WTC11 (cell line): ENCODE results near the gene SCEL. TPM values are rescaled to one million over a fixed set of nuclear protein-coding genes. Genes with fewer than 3 reads are reported as not detected.

Source experiments
- ATAC-seq: fragments of 200-7000 bp; cut with Tn5 transposase; 2 replicates; pipeline ENCODE4 v1.10.0; 2021; ENCODE audit warnings: mild to moderate bottlenecking, moderate library complexity
- CTCF ChIA-PET: fragments of 300-600 bp; sonication (Branson Sonifier 250); formaldehyde crosslinking; loops from one replicate; lab custom pipeline; 2021; ENCODE audit warnings: antibody characterized with exemption; lab: Charles Lee
- POLR2A ChIA-PET: fragments of 350-600 bp; sonication (Branson Sonifier 250); formaldehyde crosslinking; loops from one replicate; lab custom pipeline; 2021; ENCODE audit warnings: antibody characterized with exemption; lab: Charles Lee
- DNase-seq: peaks from one replicate; pipeline ENCODE4 v3.0.0; 2021; ENCODE audit warnings: low spot score
- H3K27ac Mint-ChIP-seq: 2 replicates; pipeline ENCODE4 v1.8.0; 2021; ENCODE audit warnings: mixed read lengths
- H3K27me3 Mint-ChIP-seq: 2 replicates; pipeline ENCODE4 v1.8.0; 2021; ENCODE audit warnings: low read depth, mild to moderate bottlenecking, moderate library complexity, mixed read lengths
- H3K36me3 Mint-ChIP-seq: 2 replicates; pipeline ENCODE4 v1.8.0; 2021; ENCODE audit warnings: mixed read lengths
- H3K4me1 Mint-ChIP-seq: 2 replicates; pipeline ENCODE4 v1.8.0; 2022; ENCODE audit warnings: mixed read lengths
- H3K4me3 Mint-ChIP-seq: 2 replicates; pipeline ENCODE4 v1.8.0; 2021; ENCODE audit warnings: mild to moderate bottlenecking, moderate library complexity, mixed read lengths
- H3K9me3 Mint-ChIP-seq: 2 replicates; pipeline ENCODE4 v1.8.0; 2021; ENCODE audit warnings: mixed read lengths
- ATF2 ChIP-seq: sonication (generic); formaldehyde crosslinking; IDR thresholded peaks from 2 replicates; pipeline ENCODE4 v1.8.1; 2022; ENCODE audit warnings: low read depth, missing genetic modification reagents, borderline replicate concordance
- FOXK1 ChIP-seq: sonication (generic); formaldehyde crosslinking; IDR thresholded peaks from 2 replicates; pipeline ENCODE4 v1.8.0; 2022; ENCODE audit warnings: mild to moderate bottlenecking, moderate library complexity, missing genetic modification reagents
- IRF2 ChIP-seq: sonication (generic); formaldehyde crosslinking; IDR thresholded peaks from 2 replicates; pipeline ENCODE4 v1.8.0; 2022; ENCODE audit warnings: low read depth, missing genetic modification reagents, borderline replicate concordance
- JAZF1 ChIP-seq: fragments of 250-450 bp; sonication (Bioruptor Pico); IDR thresholded peaks from 2 replicates; pipeline ENCODE4 v1.9.0; 2021; ENCODE audit warnings: moderate library complexity, mild to moderate bottlenecking, inconsistent platforms
- JUN ChIP-seq: sonication (generic); formaldehyde crosslinking; IDR thresholded peaks from 2 replicates; pipeline ENCODE4 v1.8.0; 2023; ENCODE audit warnings: mild to moderate bottlenecking, missing genetic modification reagents
- NFE2L1 ChIP-seq: sonication (generic); formaldehyde crosslinking; IDR thresholded peaks from 2 replicates; pipeline ENCODE4 v1.8.1; 2023; ENCODE audit warnings: missing genetic modification reagents
- PRDM15 ChIP-seq: sonication (generic); formaldehyde crosslinking; IDR thresholded peaks from 2 replicates; pipeline ENCODE4 v1.8.0; 2022; ENCODE audit warnings: missing genetic modification reagents
- ZMAT4 ChIP-seq: fragments of 250-450 bp; sonication (Bioruptor Pico); IDR thresholded peaks from 2 replicates; pipeline ENCODE4 v1.9.0; 2021; ENCODE audit warnings: mild to moderate bottlenecking
- ZNF232 ChIP-seq: sonication (generic); formaldehyde crosslinking; IDR thresholded peaks from 2 replicates; pipeline ENCODE4 v1.8.0; 2022; ENCODE audit warnings: mild to moderate bottlenecking, missing genetic modification reagents
- ZNF317 ChIP-seq: sonication (generic); formaldehyde crosslinking; IDR thresholded peaks from 2 replicates; pipeline ENCODE4 v1.8.1; 2023; ENCODE audit warnings: low read depth, mild to moderate bottlenecking, moderate library complexity, missing genetic modification reagents, borderline replicate concordance
- ZNF423 ChIP-seq: fragments of 250-450 bp; sonication (Bioruptor Pico); IDR thresholded peaks from 2 replicates; pipeline ENCODE4 v2.1.2; 2022; ENCODE audit warnings: mild to moderate bottlenecking, moderate library complexity
- total RNA-seq: library from RNA; stranded (reverse); gene quantifications from 3 replicates; pipeline ENCODE4 v1.2.3, GENCODE V29; 2021
- TF ChIP-seq, protein P1 (sequence below): sonication (generic); formaldehyde crosslinking; conservative IDR thresholded peaks from 2 replicates; pipeline ENCODE4 v1.8.1; 2023; ENCODE audit warnings: mild to moderate bottlenecking, low read depth, missing genetic modification reagents, moderate library complexity
- TF ChIP-seq, protein P2 (sequence below): sonication (generic); formaldehyde crosslinking; IDR thresholded peaks from 2 replicates; pipeline ENCODE4 v1.8.1; 2022; ENCODE audit warnings: mild to moderate bottlenecking, moderate library complexity, missing genetic modification reagents
- TF ChIP-seq, protein P3 (sequence below): fragments of 250-450 bp; sonication (Bioruptor Pico); conservative IDR thresholded peaks from 2 replicates; pipeline ENCODE4 v1.9.0; 2021; ENCODE audit warnings: mild to moderate bottlenecking
- TF ChIP-seq, protein P4 (sequence below): sonication (generic); formaldehyde crosslinking; IDR thresholded peaks from 2 replicates; pipeline ENCODE4 v1.8.0; 2022; ENCODE audit warnings: mild to moderate bottlenecking, missing genetic modification reagents

SCEL gene
- total RNA-seq, 1 experiment from 2014 or later, result not detected

- TF ChIP-seq PRDM15 (CRISPR knock-in tag), result no peak
- TF ChIP-seq, protein P1, sequence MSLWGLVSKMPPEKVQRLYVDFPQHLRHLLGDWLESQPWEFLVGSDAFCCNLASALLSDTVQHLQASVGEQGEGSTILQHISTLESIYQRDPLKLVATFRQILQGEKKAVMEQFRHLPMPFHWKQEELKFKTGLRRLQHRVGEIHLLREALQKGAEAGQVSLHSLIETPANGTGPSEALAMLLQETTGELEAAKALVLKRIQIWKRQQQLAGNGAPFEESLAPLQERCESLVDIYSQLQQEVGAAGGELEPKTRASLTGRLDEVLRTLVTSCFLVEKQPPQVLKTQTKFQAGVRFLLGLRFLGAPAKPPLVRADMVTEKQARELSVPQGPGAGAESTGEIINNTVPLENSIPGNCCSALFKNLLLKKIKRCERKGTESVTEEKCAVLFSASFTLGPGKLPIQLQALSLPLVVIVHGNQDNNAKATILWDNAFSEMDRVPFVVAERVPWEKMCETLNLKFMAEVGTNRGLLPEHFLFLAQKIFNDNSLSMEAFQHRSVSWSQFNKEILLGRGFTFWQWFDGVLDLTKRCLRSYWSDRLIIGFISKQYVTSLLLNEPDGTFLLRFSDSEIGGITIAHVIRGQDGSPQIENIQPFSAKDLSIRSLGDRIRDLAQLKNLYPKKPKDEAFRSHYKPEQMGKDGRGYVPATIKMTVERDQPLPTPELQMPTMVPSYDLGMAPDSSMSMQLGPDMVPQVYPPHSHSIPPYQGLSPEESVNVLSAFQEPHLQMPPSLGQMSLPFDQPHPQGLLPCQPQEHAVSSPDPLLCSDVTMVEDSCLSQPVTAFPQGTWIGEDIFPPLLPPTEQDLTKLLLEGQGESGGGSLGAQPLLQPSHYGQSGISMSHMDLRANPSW (CRISPR knock-in tag), result no peak
- no peak for TF ChIP-seq JAZF1 (CRISPR knock-in tag)
- TF ChIP-seq, protein P2, sequence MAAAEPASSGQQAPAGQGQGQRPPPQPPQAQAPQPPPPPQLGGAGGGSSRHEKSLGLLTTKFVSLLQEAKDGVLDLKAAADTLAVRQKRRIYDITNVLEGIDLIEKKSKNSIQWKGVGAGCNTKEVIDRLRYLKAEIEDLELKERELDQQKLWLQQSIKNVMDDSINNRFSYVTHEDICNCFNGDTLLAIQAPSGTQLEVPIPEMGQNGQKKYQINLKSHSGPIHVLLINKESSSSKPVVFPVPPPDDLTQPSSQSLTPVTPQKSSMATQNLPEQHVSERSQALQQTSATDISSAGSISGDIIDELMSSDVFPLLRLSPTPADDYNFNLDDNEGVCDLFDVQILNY (CRISPR knock-in tag), result no peak
- TF ChIP-seq, all 79 proteins: peak for 0
Observed at GRCh38 chr13:77580748-77581147, 45.2 kb downstream of the SCEL start (continued).

GRCh38 chr13:77583581-77583980, 48.1 kb downstream of the SCEL start:
- Mint-ChIP-seq H3K27me3 (no peaks in the 10 kb centered on the region), H3K4me3 (no peak overlapping the region), H3K36me3 (no peaks in the 10 kb centered on the region)
- CTCF ChIA-PET, result interaction anchor here (1.0 kb wide), 1 partner anchor 10 kb away, joined by 5 read pairs; no protein-coding TSS in a partner anchor
- no peak for TF ChIP-seq NFE2L1 (CRISPR knock-in tag)
- no peak for TF ChIP-seq JUN (CRISPR knock-in tag)
- TF ChIP-seq IRF2, result no peak
- no peak for TF ChIP-seq JAZF1 (CRISPR knock-in tag)
- TF ChIP-seq, protein P3, sequence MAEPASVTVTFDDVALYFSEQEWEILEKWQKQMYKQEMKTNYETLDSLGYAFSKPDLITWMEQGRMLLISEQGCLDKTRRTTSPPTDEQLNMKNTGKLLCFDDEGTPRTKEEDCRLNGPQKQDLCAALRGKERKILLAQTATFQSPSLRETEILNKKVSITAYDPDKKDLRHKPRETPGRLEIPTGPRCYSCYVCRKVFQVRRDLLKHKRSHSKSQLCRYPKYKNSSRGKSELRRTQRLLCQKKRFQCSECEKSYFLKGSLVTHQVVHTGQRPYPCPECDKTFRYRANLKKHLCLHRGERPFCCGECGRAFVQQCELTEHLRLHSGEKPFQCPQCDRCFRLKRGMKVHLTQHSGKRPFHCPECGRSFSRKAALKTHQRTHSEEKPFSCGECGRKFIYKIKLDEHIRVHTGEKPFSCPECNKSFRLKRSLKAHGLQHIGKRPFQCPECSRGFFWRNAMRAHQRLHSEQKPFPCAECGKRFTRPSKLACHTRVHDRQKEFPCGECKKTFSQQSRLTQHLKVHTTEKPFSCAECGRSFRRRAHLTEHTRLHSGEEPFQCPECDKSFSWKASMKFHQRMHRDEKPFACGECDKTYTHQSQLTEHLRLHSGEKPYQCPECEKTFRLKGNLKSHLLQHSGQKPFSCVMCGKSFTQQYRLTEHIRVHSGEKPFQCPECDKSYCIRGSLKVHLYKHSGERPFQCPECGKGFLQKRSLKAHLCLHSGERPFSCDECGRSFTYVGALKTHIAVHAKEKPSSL (CRISPR knock-in tag), result no peak
- TF ChIP-seq, all 79 proteins: peak for 0
- no peak for DNase-seq
- Mint-ChIP-seq H3K9me3 (no peaks in the 10 kb centered on the region), H3K4me1 (no peaks in the 10 kb centered on the region), H3K27ac (no peak overlapping the region)
- ATAC-seq, result no peak
- POLR2A ChIA-PET, result no interaction called here

DNA sequence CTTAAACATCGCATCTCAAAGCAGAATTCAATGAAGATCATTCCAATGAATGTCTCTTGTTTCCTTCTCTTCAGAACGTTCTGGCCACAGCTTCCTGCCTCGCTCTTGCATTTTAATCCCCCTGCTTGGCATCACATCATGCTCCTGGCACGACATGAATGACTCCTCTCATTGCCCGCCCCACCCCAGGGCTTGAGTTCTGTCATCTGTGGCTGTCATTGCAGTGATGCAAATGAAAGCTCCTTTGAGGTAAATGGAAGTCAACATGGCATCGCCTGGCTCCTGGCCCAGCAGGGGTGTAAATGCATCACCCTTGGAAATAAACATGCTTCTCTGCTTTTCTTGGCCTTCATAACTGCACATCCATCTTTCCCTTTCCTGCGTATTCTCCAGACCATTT, 48.6 kb downstream of the SCEL start:
- ATAC-seq, result no peak
- Mint-ChIP-seq H3K27me3 (no peaks in the 10 kb centered on the region), H3K36me3 (no peaks in the 10 kb centered on the region), H3K4me3 (no peak overlapping the region), H3K9me3 (no peaks in the 10 kb centered on the region), H3K4me1 (no peaks in the 10 kb centered on the region), H3K27ac (no peak overlapping the region)
- ChIA-PET CTCF (interaction anchor here (1.0 kb wide), 1 partner anchor 9 kb away, joined by 5 read pairs; no protein-coding TSS in a partner anchor), POLR2A (no interaction called here)
- DNase-seq, result no peak
- no peak for TF ChIP-seq ZNF317 (CRISPR knock-in tag)
- TF ChIP-seq ATF2 (CRISPR knock-in tag), result no peak
- TF ChIP-seq ZNF232 (CRISPR knock-in tag), result no peak
- TF ChIP-seq, protein P4, sequence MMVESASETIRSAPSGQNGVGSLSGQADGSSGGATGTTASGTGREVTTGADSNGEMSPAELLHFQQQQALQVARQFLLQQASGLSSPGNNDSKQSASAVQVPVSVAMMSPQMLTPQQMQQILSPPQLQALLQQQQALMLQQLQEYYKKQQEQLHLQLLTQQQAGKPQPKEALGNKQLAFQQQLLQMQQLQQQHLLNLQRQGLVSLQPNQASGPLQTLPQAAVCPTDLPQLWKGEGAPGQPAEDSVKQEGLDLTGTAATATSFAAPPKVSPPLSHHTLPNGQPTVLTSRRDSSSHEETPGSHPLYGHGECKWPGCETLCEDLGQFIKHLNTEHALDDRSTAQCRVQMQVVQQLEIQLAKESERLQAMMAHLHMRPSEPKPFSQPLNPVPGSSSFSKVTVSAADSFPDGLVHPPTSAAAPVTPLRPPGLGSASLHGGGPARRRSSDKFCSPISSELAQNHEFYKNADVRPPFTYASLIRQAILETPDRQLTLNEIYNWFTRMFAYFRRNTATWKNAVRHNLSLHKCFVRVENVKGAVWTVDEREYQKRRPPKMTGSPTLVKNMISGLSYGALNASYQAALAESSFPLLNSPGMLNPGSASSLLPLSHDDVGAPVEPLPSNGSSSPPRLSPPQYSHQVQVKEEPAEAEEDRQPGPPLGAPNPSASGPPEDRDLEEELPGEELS, result no peak
- TF ChIP-seq ZMAT4, result no peak
- no peak for TF ChIP-seq JAZF1 (CRISPR knock-in tag)
- TF ChIP-seq ZNF423 (CRISPR knock-in tag), result no peak
- TF ChIP-seq FOXK1 (CRISPR knock-in tag), result no peak
